Panc1 (cell line): ENCODE measurements around the gene B3GNT3. TPM values are rescaled to one million over a fixed set of nuclear protein-coding genes. Genes with fewer than 3 reads are reported as not detected.

ENCODE experiments used
- ATAC-seq: fragments of 200-7000 bp; cut with Tn5 transposase; 2 replicates; pipeline ENCODE4 v1.9.1; 2020; ENCODE audit warnings: mild to moderate bottlenecking, moderate library complexity
- BruUV-seq: library from RNA; stranded (reverse); fragments of 400-500 nt; replicated peaks from 2 replicates; lab custom pipeline; 2021; lab: Mats Ljungman, UMichigan
- CTCF ChIA-PET: fragments of 300-600 bp; sonication (Branson Sonifier 250); formaldehyde crosslinking; loops from one replicate; lab custom pipeline; 2022; ENCODE audit warnings: antibody characterized with exemption; lab: Charles Lee
- POLR2A ChIA-PET: fragments of 300-600 bp; sonication (Branson Sonifier 250); formaldehyde crosslinking; loops from one replicate; lab custom pipeline; 2022; ENCODE audit warnings: antibody characterized with exemption; lab: Charles Lee
- DNase-seq: peaks from one replicate; pipeline ENCODE4 v3.0.0-alpha.2; 2010; ENCODE audit warnings: low read depth, low spot score
- H3K27ac ChIP-seq: 2 replicates; pipeline ENCODE4 v1.5.1; 2011; ENCODE audit warnings: mild to moderate bottlenecking, low read length, inconsistent platforms
- H3K27me3 ChIP-seq: fragments of 200-500 bp; sonication (Bioruptor generic); 2 replicates; pipeline ENCODE4 v1.6.0; 2014; ENCODE audit warnings: low read length, inconsistent platforms; ENCODE audit not compliant: control insufficient read depth, insufficient read depth
- H3K36me3 ChIP-seq: fragments of 200-500 bp; sonication (Bioruptor generic); 2 replicates; pipeline ENCODE4 v1.5.1; 2014; ENCODE audit warnings: inconsistent platforms, mild to moderate bottlenecking, low read length, moderate library complexity; ENCODE audit not compliant: control insufficient read depth, insufficient read depth
- H3K4me1 ChIP-seq: 2 replicates; pipeline ENCODE4 v1.5.1; 2011; ENCODE audit warnings: inconsistent platforms, mild to moderate bottlenecking, low read length, moderate library complexity; ENCODE audit not compliant: control insufficient read depth, insufficient read depth
- H3K4me3 ChIP-seq, 2 experiments: 2 replicates each; pipeline ENCODE4 v1.5.1; 2011 to 2012; ENCODE audit warnings: low read depth in 2 of 2, low read length in 2 of 2, mild to moderate bottlenecking in 2 of 2, inconsistent platforms in 1 of 2, moderate library complexity in 1 of 2
- H3K9me3 ChIP-seq: fragments of 200-500 bp; sonication (Bioruptor generic); 2 replicates; pipeline ENCODE4 v1.5.1; 2014; ENCODE audit warnings: low read depth, mild to moderate bottlenecking, inconsistent platforms, low read length, moderate library complexity; ENCODE audit not compliant: control insufficient read depth, insufficient read depth
- CTCF ChIP-seq: fragments of 450-650 bp; IDR thresholded peaks from 2 replicates; pipeline ENCODE4 v1.5.1; 2017; ENCODE audit warnings: mild to moderate bottlenecking
- POLR2AphosphoS5 ChIP-seq: IDR thresholded peaks from 2 replicates; pipeline ENCODE4 v1.6.1; 2012; ENCODE audit warnings: mild to moderate bottlenecking, low read depth, low read length, moderate library complexity
- SIN3A ChIP-seq: IDR thresholded peaks from 2 replicates; pipeline ENCODE4 v1.6.1; 2012; ENCODE audit warnings: low read depth, mild to moderate bottlenecking, low read length, moderate library complexity, borderline replicate concordance; ENCODE audit not compliant: insufficient read depth
- TCF7L2 ChIP-seq: IDR thresholded peaks from 2 replicates; pipeline ENCODE4 v1.6.1; 2011; ENCODE audit warnings: mild to moderate bottlenecking, low read depth, low read length, inconsistent platforms
- in situ Hi-C: cut with HindIII; loops from 2 replicates; pipeline ENCODE4 v1.10.0; 2016; ENCODE audit warnings: low sequenced_read_pairs, low pct_unique_long_range_greater_than_20kb
- intact Hi-C: fragments of 100-400 bp; cut with micrococcal nuclease; formaldehyde crosslinking; loops from one replicate; pipeline ENCODE4 v1.10.0; 2022; ENCODE audit not compliant: unreplicated experiment
- total RNA-seq: library from RNA; stranded (reverse); gene quantifications from one replicate; pipeline ENCODE4 v1.2.1, GENCODE V29; 2021; ENCODE audit not compliant: unreplicated experiment
- TF ChIP-seq, protein P1 (sequence below), 2 experiments: IDR thresholded peaks; 2 replicates each; pipeline ENCODE4 v1.6.1; 2011 to 2012; ENCODE audit warnings: low read depth in 2 of 2, control low read depth in 1 of 2, low read length in 1 of 2, mild to moderate bottlenecking in 1 of 2, moderate library complexity in 1 of 2; ENCODE audit not compliant: insufficient read depth in 1 of 2

Gene B3GNT3
- total RNA-seq, 1 experiment from 2014 or later: 0.67 TPM

GRCh38 chr19:17824339-17824738 lies 29.4 kb downstream of the B3GNT3 start:
- ChIA-PET POLR2A (interaction anchor here (0.6 kb wide), 1 partner anchor 43 kb away, joined by 4 read pairs; no protein-coding TSS in a partner anchor), CTCF (no interaction called here)
- TF ChIP-seq, protein P1, sequence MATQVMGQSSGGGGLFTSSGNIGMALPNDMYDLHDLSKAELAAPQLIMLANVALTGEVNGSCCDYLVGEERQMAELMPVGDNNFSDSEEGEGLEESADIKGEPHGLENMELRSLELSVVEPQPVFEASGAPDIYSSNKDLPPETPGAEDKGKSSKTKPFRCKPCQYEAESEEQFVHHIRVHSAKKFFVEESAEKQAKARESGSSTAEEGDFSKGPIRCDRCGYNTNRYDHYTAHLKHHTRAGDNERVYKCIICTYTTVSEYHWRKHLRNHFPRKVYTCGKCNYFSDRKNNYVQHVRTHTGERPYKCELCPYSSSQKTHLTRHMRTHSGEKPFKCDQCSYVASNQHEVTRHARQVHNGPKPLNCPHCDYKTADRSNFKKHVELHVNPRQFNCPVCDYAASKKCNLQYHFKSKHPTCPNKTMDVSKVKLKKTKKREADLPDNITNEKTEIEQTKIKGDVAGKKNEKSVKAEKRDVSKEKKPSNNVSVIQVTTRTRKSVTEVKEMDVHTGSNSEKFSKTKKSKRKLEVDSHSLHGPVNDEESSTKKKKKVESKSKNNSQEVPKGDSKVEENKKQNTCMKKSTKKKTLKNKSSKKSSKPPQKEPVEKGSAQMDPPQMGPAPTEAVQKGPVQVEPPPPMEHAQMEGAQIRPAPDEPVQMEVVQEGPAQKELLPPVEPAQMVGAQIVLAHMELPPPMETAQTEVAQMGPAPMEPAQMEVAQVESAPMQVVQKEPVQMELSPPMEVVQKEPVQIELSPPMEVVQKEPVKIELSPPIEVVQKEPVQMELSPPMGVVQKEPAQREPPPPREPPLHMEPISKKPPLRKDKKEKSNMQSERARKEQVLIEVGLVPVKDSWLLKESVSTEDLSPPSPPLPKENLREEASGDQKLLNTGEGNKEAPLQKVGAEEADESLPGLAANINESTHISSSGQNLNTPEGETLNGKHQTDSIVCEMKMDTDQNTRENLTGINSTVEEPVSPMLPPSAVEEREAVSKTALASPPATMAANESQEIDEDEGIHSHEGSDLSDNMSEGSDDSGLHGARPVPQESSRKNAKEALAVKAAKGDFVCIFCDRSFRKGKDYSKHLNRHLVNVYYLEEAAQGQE (IDR thresholded peaks at IDR 0.05; ENCODE audit: insufficient read depth in 1 of 2, low read depth in 2 of 2, low read length in 1 of 2): no peak
- TF ChIP-seq CTCF: no peak
- no peak for TF ChIP-seq POLR2AphosphoS5
- no peak for TF ChIP-seq TCF7L2
- TF ChIP-seq SIN3A: no peak
- no peak for ATAC-seq
- no peak overlapping the region for H3K27ac ChIP-seq
- H3K9me3 ChIP-seq: no peaks in the 10 kb centered on the region
- H3K36me3 ChIP-seq: no peaks in the 10 kb centered on the region
- no peaks in the 10 kb centered on the region for H3K4me1 ChIP-seq
- no peaks in the 10 kb centered on the region for H3K27me3 ChIP-seq
- in situ Hi-C loops: no loop called here
- DNase-seq: no peak
- no TSS peak for BruUV-seq
- no peak overlapping the region for H3K4me3 ChIP-seq
- intact Hi-C loops: no loop called here

GRCh38 chr19:17826508-17827056 lies 31.6 kb downstream of the B3GNT3 start:
- Histone ChIP-seq H3K9me3 (no peaks in the 10 kb centered on the region), H3K4me1 (no peaks in the 10 kb centered on the region), H3K36me3 (no peaks in the 10 kb centered on the region), H3K27ac (no peak overlapping the region), H3K4me3 (no peak overlapping the region), H3K27me3 (no peaks in the 10 kb centered on the region)
- CTCF ChIA-PET: no interaction called here
- no TSS peak for BruUV-seq
- in situ Hi-C loops: no loop called here
- intact Hi-C loops: no loop called here
- no peak for ATAC-seq
- POLR2A ChIA-PET: no interaction called here
- TF ChIP-seq, protein P1 (IDR thresholded peaks at IDR 0.05; ENCODE audit: insufficient read depth in 1 of 2, low read depth in 2 of 2, low read length in 1 of 2): no peak
- no peak for TF ChIP-seq SIN3A
- TF ChIP-seq TCF7L2: no peak
- TF ChIP-seq CTCF: no peak
- no peak for TF ChIP-seq POLR2AphosphoS5
- DNase-seq: no peak
